Spleen (tissue), 7 donors: ENCODE results near the gene GYPB.
"Not testable (repeated sequence)": the region's sequence is repeated elsewhere in the genome, so short reads cannot be mapped to it uniquely, and the experiment has no call there.

Experiments
- CTCF ChIP-seq, 11 experiments: fragments of 200-600 bp in 7 of 11; fragments of 450-650 bp in 4 of 11; sonication (generic) in 4 of 11; IDR thresholded peaks in 8 of 11; conservative IDR thresholded peaks in 3 of 11; 1 replicate in 7 of 11; 2 replicates in 4 of 11; pipeline versions ENCODE4 v1.4.0 to v1.8.0; 2016 to 2021; ENCODE audit warnings: antibody characterized with exemption in 11 of 11, inconsistent platforms in 4 of 11, mild to moderate bottlenecking in 1 of 11
- POLR2A ChIP-seq, 3 donors: fragments of 450-650 bp; IDR thresholded peaks; one replicate each; pipeline ENCODE4 v1.5.1; 2017; ENCODE audit warnings: antibody characterized with exemption in 3 of 3, mild to moderate bottlenecking in 1 of 3
- donor health status: DM: no; HTN: no; CAD: no; lungs with moderate emphysema.
- donor health status: DM: no; HTN: no; CAD: no.
- donor health status: DM: no; HTN: no; CAD: no.

- TF ChIP-seq POLR2A (IDR thresholded peaks at IDR 0.05); CTCF (IDR thresholded peaks at IDR 0.05 in 8 of 11, conservative IDR thresholded peaks at IDR 0.05 in 3 of 11): not testable (repeated sequence)
Measured at GRCh38 chr4:143974021-143974420, 45.2 kb downstream of the GYPB start.
